ENCODE data around the gene PRADC1.
"Not testable (repeated sequence)": the region's sequence is repeated elsewhere in the genome, so short reads cannot be mapped to it uniquely, and the experiment has no call there.

PRADC1 gene

DNA sequence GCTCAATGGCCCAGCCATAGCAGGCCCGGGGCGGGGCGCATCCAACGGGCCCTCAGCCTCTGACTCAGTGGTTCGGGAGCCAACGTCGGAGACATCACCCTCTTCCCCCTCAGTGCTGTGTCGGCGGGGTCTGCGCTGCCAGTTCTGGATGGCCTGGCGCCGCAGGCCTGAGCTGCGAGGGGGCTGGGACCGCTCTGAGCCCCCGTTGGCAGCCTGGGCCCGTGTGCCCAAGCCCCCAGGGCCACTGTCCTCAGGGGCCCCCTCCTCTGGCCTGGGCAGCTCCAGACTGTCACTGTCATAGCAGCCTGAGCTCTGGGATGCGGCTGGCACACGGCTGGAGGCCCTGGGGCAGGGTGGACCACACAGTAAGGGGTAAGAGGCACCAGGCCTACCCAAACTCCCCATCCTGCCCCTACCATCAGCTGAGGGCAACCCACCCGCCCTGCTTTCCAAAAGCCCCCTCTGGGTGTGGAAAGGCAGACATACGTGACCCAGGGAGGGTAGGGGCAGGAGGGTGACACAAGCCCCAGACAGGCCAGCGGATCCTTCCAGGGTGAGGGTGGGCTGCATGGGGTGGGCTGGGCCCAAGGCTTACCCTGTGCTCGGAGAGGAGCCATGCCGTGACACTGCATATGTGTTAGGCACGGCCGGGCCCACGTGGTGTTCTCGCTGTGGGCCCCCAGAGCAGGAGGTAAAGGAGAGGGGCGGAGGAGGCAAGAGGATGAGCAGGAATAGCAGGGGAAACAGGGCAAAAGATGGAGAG lies 32.4 kb upstream of the PRADC1 start:
- no peaks in the 10 kb centered on the region for H3K9me3 ChIP-seq (ENCODE audit: control insufficient read depth in 2 of 2, low read length in 2 of 2)
- H3K36me3 ChIP-seq (ENCODE audit: control insufficient read depth in 2 of 2, insufficient read depth in 2 of 2, low read length in 2 of 2): no peaks in the 10 kb centered on the region
- peaks cover 5 to 8% of the 10 kb centered on the region in 2 donors for H3K4me1 ChIP-seq (ENCODE audit: control insufficient read depth in 2 of 2, insufficient read depth in 2 of 2, low read length in 2 of 2)
- no peak overlapping the region for H3K27ac ChIP-seq (ENCODE audit: low read depth in 2 of 2, low read length in 2 of 2)
- no peak overlapping the region for H3K4me3 ChIP-seq (ENCODE audit: low read length in 2 of 2)
- no peak overlapping the region for H3K9ac ChIP-seq (ENCODE audit: low read depth in 1 of 2, low read length in 2 of 2)
- peaks cover 0 to 2% of the 10 kb centered on the region in 2 donors for H3K27me3 ChIP-seq (ENCODE audit: control insufficient read depth in 2 of 2, insufficient read depth in 2 of 2, low read length in 2 of 2)

DNA sequence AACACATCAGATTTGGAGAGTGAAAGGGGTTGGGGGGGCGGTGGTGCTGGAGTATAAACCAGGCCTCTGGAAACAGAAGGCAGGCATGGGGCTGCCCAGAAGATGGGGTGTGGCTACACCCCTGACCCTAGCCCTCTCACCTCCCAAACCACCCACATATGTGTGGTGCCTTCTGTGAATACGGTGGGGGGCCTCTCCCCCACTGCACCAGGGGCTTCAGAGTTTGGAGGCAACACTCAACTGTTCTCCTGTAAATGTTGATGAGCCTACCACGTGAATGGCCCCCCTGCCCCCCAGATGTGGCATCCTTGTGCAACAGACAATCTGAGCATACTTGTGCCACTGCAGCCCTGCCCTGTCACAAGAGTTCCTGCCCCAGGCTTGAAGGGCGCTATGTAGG lies 31.7 kb upstream of the PRADC1 start:
- H3K9ac ChIP-seq (ENCODE audit: low read depth in 1 of 2, low read length in 2 of 2): no peak overlapping the region
- H3K9me3 ChIP-seq (ENCODE audit: control insufficient read depth in 2 of 2, low read length in 2 of 2): no peaks in the 10 kb centered on the region
- peaks cover 0 to 2% of the 10 kb centered on the region in 2 donors for H3K27me3 ChIP-seq (ENCODE audit: control insufficient read depth in 2 of 2, insufficient read depth in 2 of 2, low read length in 2 of 2)
- peaks cover 5 to 8% of the 10 kb centered on the region in 2 donors for H3K4me1 ChIP-seq (ENCODE audit: control insufficient read depth in 2 of 2, insufficient read depth in 2 of 2, low read length in 2 of 2)
- no peaks in the 10 kb centered on the region for H3K36me3 ChIP-seq (ENCODE audit: control insufficient read depth in 2 of 2, insufficient read depth in 2 of 2, low read length in 2 of 2)
- H3K4me3 ChIP-seq (ENCODE audit: low read length in 2 of 2): no peak overlapping the region
- no peak overlapping the region for H3K27ac ChIP-seq (ENCODE audit: low read depth in 2 of 2, low read length in 2 of 2)

DNA sequence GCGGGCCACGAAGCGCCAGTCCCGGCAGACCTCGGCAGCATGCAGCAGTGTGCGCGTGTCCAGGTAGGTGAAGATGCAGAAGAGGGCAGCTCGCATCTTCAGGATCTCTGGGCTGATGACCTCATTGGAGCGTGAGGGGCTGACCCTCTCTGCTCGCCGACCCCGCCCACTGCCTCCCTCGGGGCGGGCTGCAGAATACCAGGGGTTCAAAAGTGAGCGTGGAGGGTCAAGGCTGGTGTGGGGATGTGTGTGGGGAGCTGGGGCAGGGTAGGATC lies 31.2 kb upstream of the PRADC1 start:
- Histone ChIP-seq H3K27me3 (ENCODE audit: control insufficient read depth in 2 of 2, insufficient read depth in 2 of 2, low read length in 2 of 2) (peaks cover 0 to 2% of the 10 kb centered on the region in 2 donors), H3K4me1 (ENCODE audit: control insufficient read depth in 2 of 2, insufficient read depth in 2 of 2, low read length in 2 of 2) (peaks cover 5 to 8% of the 10 kb centered on the region in 2 donors), H3K9ac (ENCODE audit: low read depth in 1 of 2, low read length in 2 of 2) (no peak overlapping the region), H3K4me3 (ENCODE audit: low read length in 2 of 2) (no peak overlapping the region), H3K27ac (ENCODE audit: low read depth in 2 of 2, low read length in 2 of 2) (no peak overlapping the region), H3K36me3 (ENCODE audit: control insufficient read depth in 2 of 2, insufficient read depth in 2 of 2, low read length in 2 of 2) (no peaks in the 10 kb centered on the region), H3K9me3 (ENCODE audit: control insufficient read depth in 2 of 2, low read length in 2 of 2) (no peaks in the 10 kb centered on the region)

DNA sequence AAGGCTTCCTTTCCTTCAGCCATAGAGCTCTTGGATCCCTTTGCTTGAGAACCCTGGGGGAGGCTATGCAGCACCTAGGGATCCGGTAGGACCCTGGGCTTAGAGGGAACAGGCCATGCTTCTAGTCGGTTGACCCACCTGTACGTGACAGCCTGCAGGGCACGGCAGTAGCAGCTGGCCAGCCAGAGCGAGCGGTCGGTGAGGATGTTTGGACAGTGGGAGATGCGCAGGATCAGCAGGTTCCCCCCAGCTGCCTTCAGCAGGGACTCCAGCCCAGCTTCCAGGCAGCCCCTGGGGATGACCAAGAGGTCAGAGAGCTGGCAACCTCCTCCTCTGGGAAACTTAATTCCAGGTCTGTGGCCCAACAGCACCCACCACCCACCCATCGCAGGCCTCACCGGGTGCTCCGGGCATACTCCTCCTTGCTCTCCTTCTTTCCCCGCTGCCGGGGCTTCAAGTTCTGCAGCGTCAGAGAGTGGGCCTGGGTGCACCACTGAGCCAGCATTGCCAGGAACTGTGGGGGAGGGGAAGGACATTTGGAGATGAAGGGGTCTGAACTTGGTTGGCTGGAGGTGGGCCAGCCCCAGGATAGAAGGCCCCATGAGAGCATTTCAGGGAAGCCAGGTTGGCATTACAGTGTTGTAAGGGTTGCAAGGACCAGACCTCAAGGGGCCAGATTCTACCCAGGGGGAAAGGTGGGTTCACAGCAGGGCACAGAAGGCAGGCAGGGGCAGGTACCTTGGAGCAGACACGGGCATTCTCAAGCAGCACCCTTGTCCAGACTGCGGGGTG lies 30.7 kb upstream of the PRADC1 start:
- Histone ChIP-seq H3K4me3 (ENCODE audit: low read length in 2 of 2) (no peak overlapping the region), H3K9me3 (ENCODE audit: control insufficient read depth in 2 of 2, low read length in 2 of 2) (no peaks in the 10 kb centered on the region), H3K4me1 (ENCODE audit: control insufficient read depth in 2 of 2, insufficient read depth in 2 of 2, low read length in 2 of 2) (peaks cover 5% of the 10 kb centered on the region in 2 donors), H3K27ac (ENCODE audit: low read depth in 2 of 2, low read length in 2 of 2) (no peak overlapping the region), H3K27me3 (ENCODE audit: control insufficient read depth in 2 of 2, insufficient read depth in 2 of 2, low read length in 2 of 2) (peaks cover 0 to 2% of the 10 kb centered on the region in 2 donors), H3K9ac (ENCODE audit: low read depth in 1 of 2, low read length in 2 of 2) (no peak overlapping the region), H3K36me3 (ENCODE audit: control insufficient read depth in 2 of 2, insufficient read depth in 2 of 2, low read length in 2 of 2) (no peaks in the 10 kb centered on the region)

DNA sequence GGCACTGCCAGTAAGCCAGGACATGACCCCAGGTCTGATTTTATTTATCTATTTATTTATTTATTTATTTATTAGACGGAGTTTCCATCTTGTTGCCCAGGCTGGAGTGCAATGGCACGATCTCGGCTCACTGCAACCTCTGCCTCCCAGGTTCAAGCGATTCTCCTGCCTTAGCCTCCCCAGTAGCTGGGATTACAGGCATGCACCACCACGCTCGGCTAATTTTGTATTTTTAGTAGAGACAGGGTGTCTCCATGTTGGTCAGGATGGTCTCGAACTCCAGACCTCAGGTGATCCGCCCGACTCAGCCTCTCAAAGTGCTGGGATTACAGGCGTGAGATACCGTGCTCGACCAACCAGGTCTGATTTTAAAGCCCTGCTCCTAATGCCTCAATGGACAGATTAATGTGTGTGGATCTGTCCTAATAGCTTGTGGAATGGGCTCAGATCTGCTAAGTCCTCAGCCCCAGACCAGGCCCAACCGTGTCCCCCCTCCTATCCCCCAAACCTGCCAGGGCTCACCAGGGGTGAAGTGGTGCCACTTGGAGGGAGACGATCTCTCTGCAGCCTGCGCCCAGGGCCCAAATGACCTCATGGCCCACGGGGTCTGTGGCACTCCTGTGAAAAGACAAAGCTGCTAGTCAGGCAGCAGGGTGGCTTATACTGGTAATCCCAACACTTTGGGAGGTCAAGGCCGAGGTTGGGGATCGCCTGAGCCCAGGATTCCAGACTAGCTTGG lies 29.8 kb upstream of the PRADC1 start:
- H3K4me3 ChIP-seq (ENCODE audit: low read length in 2 of 2); H3K36me3 ChIP-seq (ENCODE audit: control insufficient read depth in 2 of 2, insufficient read depth in 2 of 2, low read length in 2 of 2); H3K27me3 ChIP-seq (ENCODE audit: control insufficient read depth in 2 of 2, insufficient read depth in 2 of 2, low read length in 2 of 2); H3K9me3 ChIP-seq (ENCODE audit: control insufficient read depth in 2 of 2, low read length in 2 of 2); H3K4me1 ChIP-seq (ENCODE audit: control insufficient read depth in 2 of 2, insufficient read depth in 2 of 2, low read length in 2 of 2); H3K27ac ChIP-seq (ENCODE audit: low read depth in 2 of 2, low read length in 2 of 2); H3K9ac ChIP-seq (ENCODE audit: low read depth in 1 of 2, low read length in 2 of 2): not testable (repeated sequence)

DNA sequence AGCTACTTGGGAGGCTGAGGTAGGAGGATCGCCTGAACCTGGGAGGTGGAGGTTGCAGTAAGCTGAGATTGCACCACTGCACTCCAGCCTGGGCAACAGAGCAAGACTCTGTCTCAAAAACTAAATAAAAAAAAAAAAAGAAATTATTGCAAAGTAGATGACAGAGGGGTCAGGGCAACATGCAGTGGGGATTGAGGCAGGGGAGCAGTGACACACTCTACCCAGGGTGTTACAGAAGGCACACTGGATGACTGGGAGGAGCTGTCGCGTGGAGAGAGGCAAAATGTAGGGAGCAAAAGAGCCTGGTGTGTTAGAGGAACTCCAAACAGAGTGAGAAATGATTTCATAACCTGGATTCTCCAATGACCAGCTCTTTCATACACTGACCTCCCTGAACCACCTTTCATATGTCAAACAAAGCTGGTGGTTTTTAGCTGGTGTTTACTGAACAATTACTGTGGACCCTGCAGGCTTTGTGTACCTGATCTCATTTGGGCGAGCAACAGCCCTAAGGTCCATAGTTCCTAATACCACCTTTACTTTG lies 29.1 kb upstream of the PRADC1 start:
- no peaks in the 10 kb centered on the region for H3K36me3 ChIP-seq (ENCODE audit: control insufficient read depth in 2 of 2, insufficient read depth in 2 of 2, low read length in 2 of 2)
- H3K27ac ChIP-seq (ENCODE audit: low read depth in 2 of 2, low read length in 2 of 2): no peak overlapping the region
- no peak overlapping the region for H3K9ac ChIP-seq (ENCODE audit: low read depth in 1 of 2, low read length in 2 of 2)
- H3K27me3 ChIP-seq (ENCODE audit: control insufficient read depth in 2 of 2, insufficient read depth in 2 of 2, low read length in 2 of 2): no peaks in the 10 kb centered on the region
- no peaks in the 10 kb centered on the region for H3K9me3 ChIP-seq (ENCODE audit: control insufficient read depth in 2 of 2, low read length in 2 of 2)
- H3K4me3 ChIP-seq (ENCODE audit: low read length in 2 of 2): no peak overlapping the region
- H3K4me1 ChIP-seq (ENCODE audit: control insufficient read depth in 2 of 2, insufficient read depth in 2 of 2, low read length in 2 of 2): no peaks in the 10 kb centered on the region

DNA sequence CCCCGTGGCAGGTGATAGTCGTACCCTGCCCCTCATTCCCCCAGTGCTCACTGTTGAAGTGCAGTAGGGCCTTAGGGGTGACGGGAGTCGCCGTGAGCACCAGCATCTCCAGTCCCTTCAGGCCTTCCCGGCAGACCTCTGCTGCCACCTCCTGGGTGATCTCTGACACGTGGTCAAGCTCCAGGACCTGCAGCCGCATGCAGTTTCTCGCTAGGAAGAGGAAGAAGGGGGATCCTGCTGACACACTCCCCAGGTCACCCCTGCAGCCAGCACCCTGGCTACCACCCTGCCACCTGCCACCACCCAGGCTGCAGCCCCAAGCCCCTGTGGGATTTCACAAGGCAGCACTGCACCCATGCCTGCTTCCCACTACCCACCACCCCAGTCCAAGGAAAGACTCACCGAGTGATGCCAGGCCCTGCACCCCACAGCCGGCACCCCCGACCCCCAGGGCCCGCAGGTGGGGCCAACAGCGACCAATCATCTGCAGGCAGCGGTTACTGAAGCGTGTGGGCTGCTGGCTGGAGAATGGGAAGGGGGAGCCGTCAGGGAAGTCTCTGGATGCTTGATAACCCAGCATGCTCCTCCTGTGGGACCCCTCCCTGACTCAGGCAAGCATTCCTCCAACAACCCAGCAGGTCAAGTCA lies 27.4 kb upstream of the PRADC1 start:
- Histone ChIP-seq H3K9me3 (ENCODE audit: control insufficient read depth in 2 of 2, low read length in 2 of 2) (no peaks in the 10 kb centered on the region), H3K27ac (ENCODE audit: low read depth in 2 of 2, low read length in 2 of 2) (no peak overlapping the region), H3K4me3 (ENCODE audit: low read length in 2 of 2) (no peak overlapping the region), H3K27me3 (ENCODE audit: control insufficient read depth in 2 of 2, insufficient read depth in 2 of 2, low read length in 2 of 2) (no peaks in the 10 kb centered on the region), H3K4me1 (ENCODE audit: control insufficient read depth in 2 of 2, insufficient read depth in 2 of 2, low read length in 2 of 2) (no peaks in the 10 kb centered on the region), H3K36me3 (ENCODE audit: control insufficient read depth in 2 of 2, insufficient read depth in 2 of 2, low read length in 2 of 2) (no peaks in the 10 kb centered on the region), H3K9ac (ENCODE audit: low read depth in 1 of 2, low read length in 2 of 2) (no peak overlapping the region)

DNA sequence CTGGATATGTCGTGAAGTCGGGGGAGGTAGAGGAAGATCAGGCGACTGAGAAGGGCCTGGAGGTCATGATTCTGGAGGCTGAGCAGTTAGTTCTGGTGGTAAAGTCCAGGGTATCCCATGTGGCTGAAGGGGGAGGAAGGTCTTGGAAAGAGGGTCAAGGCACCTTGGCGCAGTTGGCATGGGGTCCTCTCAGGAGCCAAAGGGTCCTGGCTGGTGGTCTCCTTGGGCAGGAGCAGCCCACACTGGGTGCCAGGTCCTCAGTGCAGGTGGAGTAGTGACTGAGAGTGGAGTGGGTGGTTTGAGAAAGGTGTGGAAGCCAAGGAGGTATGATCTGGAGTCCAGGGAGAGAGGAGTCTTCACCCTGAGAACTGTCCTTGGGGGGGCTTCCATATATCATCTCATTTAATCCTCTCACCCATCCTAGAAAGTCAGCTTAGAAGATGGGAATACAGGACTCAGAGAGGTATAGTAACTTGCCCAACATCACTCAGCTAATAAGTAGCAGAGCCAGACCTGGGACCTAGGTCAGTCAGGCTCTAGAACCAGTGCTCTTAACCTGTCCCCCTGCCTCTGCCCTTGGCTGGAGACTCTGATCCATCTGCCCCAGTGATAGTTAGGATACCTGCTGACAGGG lies 26.8 kb upstream of the PRADC1 start:
- peaks cover 0 to 3% of the 10 kb centered on the region in 2 donors for H3K36me3 ChIP-seq (ENCODE audit: control insufficient read depth in 2 of 2, insufficient read depth in 2 of 2, low read length in 2 of 2)
- H3K27me3 ChIP-seq (ENCODE audit: control insufficient read depth in 2 of 2, insufficient read depth in 2 of 2, low read length in 2 of 2): no peaks in the 10 kb centered on the region
- no peak overlapping the region for H3K9ac ChIP-seq (ENCODE audit: low read depth in 1 of 2, low read length in 2 of 2)
- H3K4me1 ChIP-seq (ENCODE audit: control insufficient read depth in 2 of 2, insufficient read depth in 2 of 2, low read length in 2 of 2): no peaks in the 10 kb centered on the region
- H3K9me3 ChIP-seq (ENCODE audit: control insufficient read depth in 2 of 2, low read length in 2 of 2): no peaks in the 10 kb centered on the region
- no peak overlapping the region for H3K27ac ChIP-seq (ENCODE audit: low read depth in 2 of 2, low read length in 2 of 2)
- H3K4me3 ChIP-seq (ENCODE audit: low read length in 2 of 2): no peak overlapping the region

DNA sequence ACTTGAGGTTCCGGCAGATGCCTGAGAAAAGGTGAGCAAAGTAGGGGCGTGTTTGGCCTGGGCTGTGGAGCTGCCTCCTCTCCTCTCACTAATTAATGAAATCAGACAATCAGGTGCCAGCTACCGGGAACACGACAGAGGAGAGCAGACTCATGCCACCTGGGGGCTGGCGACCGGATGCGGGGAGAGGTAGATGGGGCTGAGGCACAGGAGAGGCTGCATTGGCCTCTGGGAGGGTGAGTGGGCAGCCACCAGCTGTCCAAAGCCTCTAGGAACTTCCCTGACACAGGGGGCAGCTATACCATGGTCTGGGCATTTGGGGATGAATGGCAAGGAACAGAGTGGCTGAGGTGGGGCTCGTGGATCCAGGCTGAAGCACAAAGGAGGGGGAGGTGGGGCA lies 26.2 kb upstream of the PRADC1 start:
- Histone ChIP-seq H3K27ac (ENCODE audit: low read depth in 2 of 2, low read length in 2 of 2) (no peak overlapping the region), H3K36me3 (ENCODE audit: control insufficient read depth in 2 of 2, insufficient read depth in 2 of 2, low read length in 2 of 2) (peaks cover 0 to 7% of the 10 kb centered on the region in 2 donors), H3K9me3 (ENCODE audit: control insufficient read depth in 2 of 2, low read length in 2 of 2) (no peaks in the 10 kb centered on the region), H3K4me1 (ENCODE audit: control insufficient read depth in 2 of 2, insufficient read depth in 2 of 2, low read length in 2 of 2) (no peaks in the 10 kb centered on the region), H3K27me3 (ENCODE audit: control insufficient read depth in 2 of 2, insufficient read depth in 2 of 2, low read length in 2 of 2) (no peaks in the 10 kb centered on the region), H3K9ac (ENCODE audit: low read depth in 1 of 2, low read length in 2 of 2) (no peak overlapping the region), H3K4me3 (ENCODE audit: low read length in 2 of 2) (no peak overlapping the region)

Measured in mucosa of rectum (tissue), 2 donors.